ENCODE results near the gene CDS1.
"Not testable (repeated sequence)": the region's sequence is repeated elsewhere in the genome, so short reads cannot be mapped to it uniquely, and the experiment has no call there.

CDS1 gene

DNA sequence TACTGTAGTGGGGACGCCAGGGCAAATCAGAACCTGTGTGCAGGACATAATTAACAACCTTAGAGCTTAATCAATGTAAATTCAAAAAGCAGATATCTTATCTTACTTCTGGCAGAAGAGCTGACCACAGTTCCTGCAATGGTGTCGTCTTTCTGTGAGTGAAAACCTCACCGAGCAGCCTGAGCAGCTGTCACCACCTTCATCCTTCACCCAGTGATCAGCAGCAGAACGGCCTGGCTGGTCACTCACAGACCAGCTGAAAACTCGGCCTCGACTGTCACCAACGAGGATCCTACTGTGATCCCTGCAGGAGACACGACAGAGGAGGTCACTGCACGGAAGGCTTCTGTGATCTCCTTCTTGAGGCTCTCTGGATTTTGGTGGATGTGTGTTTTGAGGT is 94.2 kb downstream of the CDS1 start:
- no peak for DNase-seq

DNA sequence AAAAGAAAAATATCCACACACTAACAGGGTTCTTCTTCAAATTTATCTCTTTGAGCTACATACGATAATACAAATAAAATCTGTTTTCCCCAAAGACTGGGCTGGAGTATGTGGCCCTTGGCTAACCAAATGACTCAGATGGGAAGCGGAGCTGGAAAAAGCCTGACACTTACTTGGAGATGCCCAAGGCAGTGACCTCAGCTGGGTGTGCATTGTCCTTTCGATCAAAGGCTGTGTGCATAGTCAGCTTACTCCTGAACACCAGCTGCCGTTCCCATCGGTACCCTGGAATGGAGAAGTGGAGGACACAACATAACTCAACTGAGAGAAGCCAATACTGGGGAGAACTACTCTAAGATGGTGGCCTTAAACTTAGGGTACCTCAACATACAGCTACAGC is 95.1 kb downstream of the CDS1 start:
- DNase-seq: no peak

GRCh38 chr4:84678976-84679744 is 96.2 kb downstream of the CDS1 start:
- no peak for DNase-seq

DNA sequence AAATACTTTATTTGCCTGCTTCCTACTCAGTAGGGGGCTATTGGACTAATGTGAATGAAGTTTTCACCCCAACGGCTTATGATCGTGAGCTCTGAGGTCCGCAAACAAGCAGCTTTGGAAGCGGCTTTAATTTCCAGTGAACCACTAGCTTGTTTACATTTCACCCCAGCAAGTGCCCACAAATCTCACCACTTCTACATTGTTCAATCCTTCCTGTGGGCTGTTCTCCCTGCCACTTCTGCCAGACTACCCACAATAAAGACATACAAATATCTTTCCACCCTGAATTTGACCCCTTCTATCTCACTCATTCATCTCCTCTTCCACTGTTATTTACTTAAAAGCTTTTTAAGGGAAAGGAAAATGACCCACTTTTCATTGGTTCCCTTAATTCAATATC is 98.0 kb downstream of the CDS1 start:
- no peak for DNase-seq

- DNase-seq: no peak
Measured at GRCh38 chr4:84681486-84682274, 98.8 kb downstream of the CDS1 start.

GRCh38 chr4:84682661-84683060 is 99.7 kb downstream of the CDS1 start:
- DNase-seq: not testable (repeated sequence)

- DNase-seq: no peak
Measured at GRCh38 chr4:84683064-84683850, 100.3 kb downstream of the CDS1 start.

GRCh38 chr4:84684361-84684760 is 101.4 kb downstream of the CDS1 start:
- DNase-seq: no peak

DNA sequence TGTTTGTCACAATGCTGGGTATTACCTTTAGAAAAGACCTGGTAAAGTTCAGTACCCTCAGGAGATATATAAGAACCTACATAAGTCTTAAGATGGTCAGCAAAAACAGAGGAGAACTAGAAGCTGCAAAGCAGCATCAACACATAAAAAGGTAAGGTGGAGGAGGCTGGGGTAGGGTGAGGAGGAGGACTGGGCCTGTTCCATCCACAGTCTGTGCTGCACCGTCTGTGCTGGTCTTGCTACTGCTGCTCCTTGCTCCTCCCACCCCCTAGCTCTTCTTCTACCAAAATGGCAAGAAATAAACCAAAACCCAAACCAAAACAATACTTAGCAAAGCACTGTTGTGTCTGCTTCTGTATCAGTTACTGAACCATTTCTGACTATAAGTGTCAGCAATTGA is 102.2 kb downstream of the CDS1 start:
- DNase-seq: no peak

DNA sequence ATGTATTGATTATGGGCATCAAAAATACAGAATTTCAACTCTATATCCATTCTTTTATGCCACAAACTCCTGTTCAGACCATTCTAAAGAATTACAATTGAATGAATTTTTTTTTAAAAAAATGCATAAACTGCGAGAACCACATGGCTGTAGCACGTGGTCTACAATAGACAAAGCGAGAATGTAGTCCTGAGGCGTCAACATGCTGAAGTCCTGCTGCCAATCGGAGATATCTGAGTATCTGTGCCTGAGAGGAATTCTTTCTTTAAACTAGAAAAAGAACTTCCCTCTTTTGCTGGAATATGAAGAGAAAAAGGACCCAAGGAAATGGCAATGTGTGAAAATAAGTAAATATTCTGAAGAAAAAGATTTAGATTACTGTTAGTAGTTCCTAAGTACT is 105.7 kb downstream of the CDS1 start:
- DNase-seq: no peak

DNA sequence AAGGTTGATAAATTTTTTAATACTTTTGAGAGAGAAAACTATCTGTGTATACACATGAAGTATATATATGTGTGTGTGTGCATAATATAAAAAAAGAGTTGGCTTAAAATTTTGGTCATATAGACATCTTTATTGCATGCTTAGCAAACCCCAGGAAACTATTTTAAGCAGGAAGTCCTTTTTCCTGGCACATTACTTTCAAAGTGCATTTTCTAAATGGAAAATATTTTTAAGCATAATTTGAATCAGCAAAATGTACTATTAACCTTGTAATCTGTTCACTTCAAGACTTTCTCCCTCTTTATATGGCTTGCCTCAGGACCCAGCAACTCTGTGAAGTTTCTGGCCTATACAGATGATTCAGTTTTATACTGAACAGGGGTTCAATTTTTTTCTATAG is 106.3 kb downstream of the CDS1 start:
- DNase-seq: no peak

DNA sequence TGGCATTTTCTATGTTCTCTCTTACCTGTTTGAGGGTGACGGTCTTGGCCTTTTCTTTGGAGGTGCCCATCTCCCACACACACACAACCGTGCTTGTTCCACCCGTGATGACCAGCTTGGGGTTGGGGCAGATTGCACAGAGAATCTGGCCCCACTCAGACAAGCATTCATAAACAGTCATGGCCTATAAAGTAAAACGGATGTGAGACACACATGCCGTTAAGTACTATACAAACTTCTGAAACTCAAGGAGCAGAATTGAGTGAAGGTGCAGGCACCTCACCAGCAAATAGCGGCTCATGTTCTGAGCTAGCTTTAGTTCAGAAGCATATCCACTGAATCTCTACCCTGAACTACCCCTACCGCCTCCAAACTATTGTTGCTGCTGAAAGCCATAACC is 107.6 kb downstream of the CDS1 start:
- no peak for DNase-seq

DNA sequence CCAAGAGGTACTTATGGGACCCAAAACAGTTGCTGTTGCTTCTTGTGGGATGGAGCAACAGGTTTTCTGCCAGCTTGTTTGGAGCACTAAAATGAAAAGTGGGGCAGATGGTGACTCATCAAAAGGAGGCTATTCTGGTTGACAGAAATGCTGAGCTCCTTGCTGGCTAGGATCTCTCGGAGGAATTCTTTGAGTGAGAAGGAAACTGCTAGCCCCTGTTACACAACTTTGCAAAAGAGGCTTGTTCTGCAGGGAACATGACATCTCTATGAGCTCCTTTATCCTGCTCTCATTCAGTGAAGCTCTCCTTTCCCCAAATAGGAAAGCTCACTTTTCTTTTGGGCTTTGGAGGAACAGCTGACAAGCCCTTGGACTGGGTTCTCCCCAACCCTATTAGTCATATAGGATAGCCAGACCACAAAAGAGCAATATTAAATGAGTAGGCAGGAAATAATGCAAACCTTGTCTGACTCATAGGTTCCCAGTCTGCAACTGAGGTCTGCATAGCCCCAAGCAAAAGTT is 108.3 kb downstream of the CDS1 start:
- DNase-seq: no peak

GRCh38 chr4:84691800-84692199 is 108.9 kb downstream of the CDS1 start:
- no peak for DNase-seq

DNA sequence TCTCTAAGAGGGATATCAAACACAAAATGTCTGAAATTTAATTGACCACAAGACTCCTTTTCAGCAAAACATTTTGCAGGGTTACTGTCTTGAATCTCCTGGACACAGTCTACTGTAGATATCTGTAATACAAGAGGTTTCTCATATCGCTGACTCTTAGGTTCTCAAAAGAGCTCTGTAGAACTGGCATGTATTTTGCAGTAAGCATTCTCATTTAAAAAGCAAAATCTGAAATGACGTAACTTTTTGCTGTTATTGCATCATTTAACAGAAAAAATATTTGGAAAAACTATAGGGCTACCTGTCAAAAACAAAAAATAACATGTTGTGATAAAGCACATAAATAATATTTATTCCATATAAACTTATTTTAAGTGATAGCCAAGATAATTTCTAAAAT is 114.2 kb downstream of the CDS1 start:
- no peak for DNase-seq

- DNase-seq: no peak
Measured at GRCh38 chr4:84697615-84698201, 114.8 kb downstream of the CDS1 start.

GRCh38 chr4:84699001-84699671 is 116.2 kb downstream of the CDS1 start:
- DNase-seq: no peak

Measured in DMS79 (cell line).